Naive B cell (primary cell): ENCODE results near the gene RAD51B. TPM values are rescaled to one million over a fixed set of nuclear protein-coding genes. Genes with fewer than 3 reads are reported as not detected.

Source experiments
- ATAC-seq, 2 donors: fragments of 150-1000 bp; cut with Tn5 transposase; 2 replicates each; pipeline ENCODE4 v1.10.0; 2021; ENCODE audit warnings: low read depth in 2 of 2, mild to moderate bottlenecking in 2 of 2, moderate library complexity in 2 of 2
- DNase-seq: peaks from one replicate; pipeline ENCODE4 v3.0.0; 2022
- H3K27ac Mint-ChIP-seq, 6 donors: one replicate each; pipeline ENCODE4 v1.8.0; 2020 to 2022; ENCODE audit warnings: mild to moderate bottlenecking in 6 of 6, mixed read lengths in 6 of 6, moderate library complexity in 5 of 6, inconsistent platforms in 2 of 6
- H3K27me3 Mint-ChIP-seq, 3 donors: one replicate each; pipeline ENCODE4 v1.8.0; 2021 to 2022; ENCODE audit warnings: mixed read lengths in 3 of 3, mild to moderate bottlenecking in 1 of 3
- H3K36me3 Mint-ChIP-seq, 2 donors: one replicate each; pipeline ENCODE4 v1.8.0; 2020 to 2022; ENCODE audit warnings: mixed read lengths in 2 of 2, inconsistent platforms in 1 of 2, mild to moderate bottlenecking in 1 of 2
- H3K4me1 Mint-ChIP-seq, 3 donors: one replicate each; pipeline ENCODE4 v1.8.0; 2020 to 2022; ENCODE audit warnings: mixed read lengths in 3 of 3, inconsistent platforms in 1 of 3, mild to moderate bottlenecking in 1 of 3, moderate library complexity in 1 of 3
- H3K4me3 Mint-ChIP-seq, 8 donors: one replicate each; pipeline ENCODE4 v1.8.0; 2020 to 2022; ENCODE audit warnings: mild to moderate bottlenecking in 8 of 8, mixed read lengths in 8 of 8, moderate library complexity in 8 of 8, inconsistent platforms in 2 of 8
- H3K9me3 Mint-ChIP-seq, 7 donors: one replicate each; pipeline ENCODE4 v1.8.0; 2020 to 2022; ENCODE audit warnings: mixed read lengths in 7 of 7, mild to moderate bottlenecking in 5 of 7, inconsistent platforms in 2 of 7, moderate library complexity in 1 of 7
- polyA plus RNA-seq, 6 donors: library from polyadenylated mRNA; unstranded; fragments of 300-500 nt; fragmentation: Illumina TruSeq; gene quantifications; one replicate each; pipeline ENCODE4 v1.2.3, GENCODE V29; 2021; ENCODE audit warnings: low read depth in 6 of 6

RAD51B gene
- polyA plus RNA-seq, 6 donors from 2014 or later: 27.4 to 37.2 (median 31.8) TPM

DNA sequence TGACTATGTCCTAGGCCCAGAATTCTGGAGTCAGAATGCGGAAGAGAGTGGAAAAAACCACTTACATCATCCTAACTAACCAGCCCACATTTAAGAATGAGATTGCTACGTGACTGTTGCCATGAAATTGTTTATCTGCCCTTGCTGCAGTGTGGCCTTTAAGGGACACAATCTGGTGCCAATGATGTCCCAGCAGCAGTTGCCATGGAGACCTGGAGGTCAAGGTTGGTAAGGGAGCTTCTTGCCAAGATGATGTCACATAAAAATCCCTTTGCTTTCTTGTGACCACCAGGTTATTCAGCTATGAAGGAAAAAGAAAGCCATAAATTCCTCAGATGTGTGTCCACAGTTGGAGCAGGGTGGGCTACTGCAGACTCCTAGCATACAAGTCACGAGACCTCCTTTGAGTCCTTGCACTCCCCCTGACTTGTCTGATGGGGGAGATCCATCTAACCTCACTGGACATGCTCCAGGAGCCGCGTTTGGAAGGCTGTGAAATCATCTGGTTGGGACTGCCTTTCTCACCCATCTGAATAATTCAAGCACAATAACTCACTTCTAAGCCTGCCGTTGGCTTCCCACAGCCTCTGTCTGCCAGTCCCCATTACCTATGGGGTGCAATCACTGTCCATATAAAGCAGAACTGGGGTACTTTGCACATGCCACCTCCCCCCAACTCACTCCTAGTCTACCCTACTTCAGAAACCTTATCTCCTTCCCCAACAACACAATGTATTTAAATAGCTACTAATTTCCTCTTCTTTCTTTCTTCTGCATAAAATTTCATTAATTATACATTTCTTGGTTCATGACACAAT, 807.7 kb downstream of the RAD51B start:
- ATAC-seq (no peak), DNase-seq (no peak)
- H3K36me3 Mint-ChIP-seq: no peaks in the 10 kb centered on the region
- H3K4me1 Mint-ChIP-seq: peaks cover 30 to 49% (median 46%) of the 10 kb centered on the region in 3 donors
- peak overlapping the region in 7 of 8 donors; percentile 63 to 85 (median 78) for H3K4me3 Mint-ChIP-seq
- H3K27me3 Mint-ChIP-seq: no peaks in the 10 kb centered on the region
- H3K9me3 Mint-ChIP-seq: peaks cover 0 to 1% (median 0%) of the 10 kb centered on the region in 7 donors
- peak overlapping the region; percentile 8 to 93 (median 54) for H3K27ac Mint-ChIP-seq

DNA sequence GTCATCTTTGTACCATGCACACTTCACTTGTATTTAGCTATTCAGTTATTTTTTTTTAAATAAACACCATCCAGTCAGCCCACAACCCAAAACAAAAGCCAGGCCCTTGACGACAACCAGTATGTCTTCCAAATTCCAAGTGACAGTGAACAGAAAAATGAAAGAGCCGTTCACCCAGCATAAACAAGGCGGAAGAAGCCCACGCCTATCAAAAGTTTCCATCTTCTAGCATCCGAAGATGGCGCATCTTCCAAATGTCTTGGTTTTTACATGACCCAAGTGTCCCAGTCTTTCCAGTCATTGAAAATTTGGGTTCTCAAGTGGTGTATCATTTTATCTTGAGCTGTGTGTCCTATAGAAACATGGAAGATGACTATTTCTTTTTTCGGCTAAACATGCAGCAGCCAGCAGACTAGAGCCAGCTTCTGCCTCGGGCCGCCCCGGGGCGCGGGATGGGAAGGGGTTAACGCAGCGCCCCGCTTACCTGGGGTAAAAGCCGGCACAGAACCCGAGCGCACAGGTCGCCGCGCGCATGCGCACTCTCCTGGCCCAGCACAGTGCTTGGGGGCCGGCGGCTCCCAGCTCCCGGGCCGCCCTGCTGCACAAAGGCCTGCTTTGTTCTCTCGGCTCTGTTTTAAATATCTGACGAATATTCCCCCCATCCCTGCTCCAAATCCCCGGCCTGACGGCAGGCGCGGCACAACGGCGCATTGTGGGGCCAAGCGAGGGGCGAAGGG, 808.5 kb downstream of the RAD51B start:
- Mint-ChIP-seq H3K4me3 (peak overlapping the region; percentile 76 to 92 (median 83)), H3K27me3 (no peaks in the 10 kb centered on the region), H3K27ac (peak overlapping the region in 2 of 6 donors; percentile 79), H3K9me3 (peaks cover 0 to 1% (median 0%) of the 10 kb centered on the region in 7 donors), H3K36me3 (no peaks in the 10 kb centered on the region), H3K4me1 (peaks cover 29 to 46% (median 45%) of the 10 kb centered on the region in 3 donors)
- peak; percentile 42 for DNase-seq
- ATAC-seq: peak; percentile 68 to 78

DNA sequence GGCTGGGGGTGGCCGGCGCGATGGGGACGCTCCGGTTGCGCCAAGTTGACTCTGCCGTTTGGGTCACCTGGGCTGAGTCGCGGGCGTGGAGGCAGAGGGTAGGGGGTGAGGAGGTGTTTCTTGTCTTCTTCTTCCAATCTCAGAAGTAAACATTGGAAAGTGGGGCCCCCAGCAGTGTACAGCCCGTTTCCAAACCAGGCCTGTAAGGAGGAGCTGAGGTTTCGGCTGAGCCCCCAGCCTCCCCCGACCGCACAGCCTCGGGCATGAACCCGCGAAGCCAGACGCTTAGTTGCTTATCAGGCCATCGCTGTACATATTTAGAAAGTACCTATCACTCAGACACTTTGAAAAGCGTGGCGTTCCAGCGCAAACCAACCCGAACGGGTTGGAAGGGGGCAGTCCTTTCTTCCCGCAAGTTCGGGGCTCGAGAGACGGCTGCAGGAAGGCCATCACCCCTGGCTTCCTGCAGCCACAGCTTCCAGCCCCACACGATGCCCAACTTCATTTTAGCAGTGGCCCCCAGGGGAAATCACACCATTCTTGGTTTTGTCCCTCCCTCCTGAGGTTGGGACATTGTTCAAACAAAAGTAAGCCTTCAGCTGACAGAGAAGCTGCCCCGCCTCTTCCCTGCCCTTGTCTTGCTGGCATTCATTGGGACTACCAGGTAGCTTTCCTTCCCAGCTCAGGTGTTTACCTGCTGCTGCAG, 809.2 kb downstream of the RAD51B start:
- Mint-ChIP-seq H3K36me3 (no peaks in the 10 kb centered on the region), H3K27me3 (no peaks in the 10 kb centered on the region), H3K4me3 (peak overlapping the region; percentile 76 to 92 (median 83)), H3K9me3 (peaks cover 0 to 1% (median 0%) of the 10 kb centered on the region in 7 donors), H3K4me1 (peaks cover 29 to 50% (median 47%) of the 10 kb centered on the region in 3 donors), H3K27ac (peak overlapping the region; percentile 14 to 79 (median 62))
- peak; percentile 47 to 53 for ATAC-seq
- DNase-seq: no peak

DNA sequence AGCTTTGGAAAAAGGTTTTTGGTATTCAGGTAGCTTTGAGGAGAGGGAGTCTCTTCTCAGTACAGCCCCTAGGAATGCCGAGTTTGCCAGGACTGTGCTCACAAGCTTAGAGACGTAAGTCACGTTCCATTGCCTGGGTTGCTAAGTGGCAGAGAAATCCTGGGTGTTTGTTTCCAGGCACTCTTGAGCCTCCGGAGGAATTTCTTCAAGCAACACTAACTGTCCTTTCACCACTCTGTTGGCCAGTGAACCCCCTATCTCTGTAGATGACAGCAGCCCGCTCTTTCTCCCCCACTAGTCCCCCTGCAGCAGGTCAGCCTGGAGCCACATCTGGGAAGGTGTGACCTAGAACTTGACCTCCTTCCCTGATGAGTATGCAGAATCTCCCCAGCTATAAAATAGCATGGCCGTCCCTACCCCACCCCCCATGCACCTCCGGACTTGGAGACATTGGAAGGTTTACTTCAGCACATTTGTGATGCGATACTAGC, 810.5 kb downstream of the RAD51B start:
- DNase-seq (no peak), ATAC-seq (no peak)
- Mint-ChIP-seq H3K27ac (peak overlapping the region in 1 of 6 donors; percentile 46), H3K27me3 (no peaks in the 10 kb centered on the region), H3K9me3 (peaks cover 0 to 1% (median 0%) of the 10 kb centered on the region in 7 donors), H3K36me3 (no peaks in the 10 kb centered on the region), H3K4me1 (peaks cover 30 to 52% (median 48%) of the 10 kb centered on the region in 3 donors), H3K4me3 (peak overlapping the region in 2 of 8 donors; percentile 22 to 41)

DNA sequence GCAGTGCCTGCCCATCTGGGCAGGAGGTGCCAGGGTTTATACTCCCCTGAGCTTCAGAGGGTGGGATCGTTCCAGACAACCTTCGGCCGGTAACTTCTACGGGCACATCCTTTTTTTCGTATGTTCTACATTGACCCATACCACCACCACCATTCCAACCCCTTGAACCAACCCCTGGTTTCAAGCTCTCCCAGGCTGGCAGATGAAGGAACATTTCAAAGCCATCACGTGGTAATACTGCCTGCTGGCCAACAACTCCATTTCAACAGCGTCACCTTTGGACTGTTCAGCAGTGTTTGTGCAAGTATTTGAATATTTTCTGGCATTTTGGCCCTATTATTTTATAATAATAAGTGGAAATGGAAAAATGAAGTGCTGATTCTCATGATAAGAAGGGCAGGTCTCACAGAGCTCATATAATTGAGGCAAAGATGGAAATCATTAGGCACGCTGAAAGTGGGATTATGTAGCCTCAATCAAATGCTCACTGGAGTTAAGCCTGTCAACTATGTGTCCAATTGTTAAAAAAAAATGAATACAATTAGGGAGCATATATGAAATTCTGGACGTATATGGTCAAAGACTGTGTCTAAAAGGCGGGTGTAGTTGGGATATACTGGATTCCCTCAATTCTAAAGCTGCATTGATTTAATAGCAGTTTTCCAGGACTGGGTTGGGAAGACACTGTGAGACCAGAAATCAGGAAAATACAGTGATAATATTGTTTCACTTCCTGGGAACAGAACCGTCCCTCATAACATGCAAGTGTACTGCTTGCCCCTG, 811.2 kb downstream of the RAD51B start:
- H3K27ac Mint-ChIP-seq: peak overlapping the region in 1 of 6 donors; percentile 46
- H3K9me3 Mint-ChIP-seq: no peaks in the 10 kb centered on the region
- H3K36me3 Mint-ChIP-seq: no peaks in the 10 kb centered on the region
- no peak for DNase-seq
- H3K27me3 Mint-ChIP-seq: no peaks in the 10 kb centered on the region
- no peak for ATAC-seq
- H3K4me1 Mint-ChIP-seq: peaks cover 27 to 48% (median 45%) of the 10 kb centered on the region in 3 donors
- peak overlapping the region in 2 of 8 donors; percentile 33 to 63 for H3K4me3 Mint-ChIP-seq

DNA sequence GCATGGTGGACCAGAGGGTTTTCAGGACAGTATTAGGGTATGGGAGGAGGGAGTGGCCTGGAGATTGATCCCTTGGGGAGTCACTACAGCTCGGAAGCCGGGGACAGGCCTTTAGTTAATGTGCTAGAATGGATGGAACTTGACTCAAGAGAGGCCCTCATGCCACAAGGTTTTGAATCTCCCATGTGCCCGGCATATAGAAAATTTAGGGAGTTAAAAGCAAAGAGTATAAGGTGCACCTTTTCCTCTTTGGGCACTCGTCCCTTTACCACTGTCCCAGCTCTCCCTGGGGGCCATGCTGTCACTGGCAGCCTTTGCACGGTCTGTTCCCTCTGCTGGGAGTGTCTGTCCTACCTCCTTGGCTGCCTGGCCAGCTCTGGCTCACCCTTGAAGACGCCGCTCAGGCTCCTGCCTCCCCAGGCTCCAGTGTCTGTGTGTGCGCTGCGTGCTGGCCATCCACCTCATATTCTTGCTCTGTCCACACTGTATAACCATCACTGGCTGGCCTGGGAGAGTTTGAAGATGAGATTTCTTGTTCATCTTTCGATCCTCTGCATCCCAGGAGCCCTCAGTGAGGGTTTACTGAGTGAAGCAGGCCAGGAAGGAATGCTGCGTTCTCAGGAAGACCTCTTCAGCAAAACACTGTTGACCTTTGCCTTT, 811.9 kb downstream of the RAD51B start:
- no peak for DNase-seq
- Mint-ChIP-seq H3K36me3 (no peaks in the 10 kb centered on the region), H3K4me3 (peak overlapping the region in 2 of 8 donors; percentile 33 to 68), H3K27me3 (no peaks in the 10 kb centered on the region), H3K4me1 (peaks cover 26 to 47% (median 44%) of the 10 kb centered on the region in 3 donors), H3K9me3 (no peaks in the 10 kb centered on the region), H3K27ac (no peak overlapping the region)
- ATAC-seq: no peak

DNA sequence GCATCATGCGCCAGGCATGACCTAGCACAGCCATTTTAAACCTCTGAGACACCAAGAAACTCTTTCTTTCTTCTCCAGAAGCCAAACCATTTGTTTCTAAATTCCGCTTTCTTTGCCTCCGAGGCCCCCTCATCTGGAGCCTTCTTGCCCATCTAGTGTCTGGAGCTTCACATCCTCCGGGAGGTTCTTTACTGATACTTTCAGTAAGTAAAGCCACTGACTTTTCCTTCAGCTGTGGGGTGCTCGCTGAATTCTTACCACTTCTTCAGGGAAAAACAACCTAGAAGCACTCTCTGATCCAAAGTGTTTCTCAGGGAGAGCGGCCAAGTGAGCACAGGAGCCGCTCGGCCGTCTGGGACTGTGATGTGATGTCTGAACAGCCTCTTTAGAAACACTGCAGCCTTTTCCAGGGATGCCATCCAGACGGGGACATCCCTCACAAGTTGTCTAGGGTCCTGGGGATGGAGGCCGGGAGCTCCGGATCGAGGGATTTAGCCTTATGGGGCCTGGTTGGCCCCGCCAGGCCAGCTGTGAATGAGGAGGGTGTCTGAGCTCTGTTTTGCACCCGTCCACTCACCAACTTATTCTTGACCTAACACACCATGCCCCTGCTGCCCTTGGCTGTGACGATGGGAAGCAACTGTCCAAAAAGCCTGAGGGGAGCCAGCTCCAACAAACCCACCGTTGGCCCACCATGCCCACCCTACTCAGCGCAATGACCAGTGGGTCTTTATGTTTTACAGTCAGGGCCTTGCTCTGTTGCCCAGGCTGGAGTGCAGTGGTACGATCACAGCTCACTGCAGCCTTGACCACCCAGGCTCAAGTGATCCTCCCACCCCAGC, 812.7 kb downstream of the RAD51B start:
- ATAC-seq (no peak), DNase-seq (no peak)
- Mint-ChIP-seq H3K27me3 (no peaks in the 10 kb centered on the region), H3K9me3 (no peaks in the 10 kb centered on the region), H3K36me3 (no peaks in the 10 kb centered on the region), H3K27ac (peak overlapping the region in 1 of 6 donors; percentile 47), H3K4me1 (peaks cover 26 to 42% (median 37%) of the 10 kb centered on the region in 3 donors), H3K4me3 (peak overlapping the region in 3 of 8 donors; percentile 32 to 80 (median 71))

DNA sequence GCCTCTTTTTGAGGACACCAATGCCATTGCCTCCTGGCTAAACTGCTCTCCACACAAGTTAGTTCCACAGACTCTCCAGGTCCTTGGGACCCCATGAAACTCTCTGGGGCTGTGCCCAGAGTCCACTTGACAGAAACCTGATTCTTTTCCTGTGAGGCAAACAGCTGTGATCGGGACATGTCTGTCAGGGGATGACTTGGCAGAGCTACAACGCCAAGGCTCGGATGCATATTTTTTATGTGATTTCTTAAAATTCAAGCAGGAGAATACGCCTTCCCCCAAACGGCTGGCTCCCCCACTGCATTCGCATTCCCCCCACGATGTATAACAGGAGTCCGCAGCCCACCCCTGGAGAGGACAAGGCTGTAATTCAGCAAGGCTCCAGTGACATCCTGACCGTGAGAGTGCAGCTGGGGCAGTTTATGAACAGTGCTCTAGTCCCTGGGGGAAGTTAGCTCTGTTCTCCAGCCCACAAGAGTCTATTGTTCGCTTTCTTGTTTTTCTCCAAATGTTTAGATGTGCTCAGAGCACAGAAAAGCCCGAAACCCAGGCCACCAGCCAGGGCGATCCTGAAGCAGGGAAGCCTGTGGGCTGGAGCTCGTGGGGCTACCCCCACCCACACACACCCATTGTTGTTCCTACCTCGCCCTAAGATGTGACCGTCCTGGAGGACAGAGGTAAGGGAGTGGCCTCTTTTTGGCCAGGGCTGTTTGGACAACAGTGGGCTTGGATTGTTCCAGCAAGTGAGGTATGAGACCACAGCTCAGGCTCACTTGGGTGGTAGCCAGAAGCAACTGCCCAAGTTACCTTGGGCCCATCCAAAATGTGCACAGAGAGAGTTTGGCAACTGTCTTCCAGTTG, 813.8 kb downstream of the RAD51B start:
- no peaks in the 10 kb centered on the region for H3K9me3 Mint-ChIP-seq
- H3K4me3 Mint-ChIP-seq: peak overlapping the region; percentile 2 to 85 (median 70)
- peaks cover 17 to 35% (median 26%) of the 10 kb centered on the region in 3 donors for H3K4me1 Mint-ChIP-seq
- H3K36me3 Mint-ChIP-seq: no peaks in the 10 kb centered on the region
- ATAC-seq (peak; percentile 68 to 69), DNase-seq (peak; percentile 12)
- H3K27ac Mint-ChIP-seq: peak overlapping the region in 5 of 6 donors; percentile 62 to 93 (median 85)
- H3K27me3 Mint-ChIP-seq: no peaks in the 10 kb centered on the region

DNA sequence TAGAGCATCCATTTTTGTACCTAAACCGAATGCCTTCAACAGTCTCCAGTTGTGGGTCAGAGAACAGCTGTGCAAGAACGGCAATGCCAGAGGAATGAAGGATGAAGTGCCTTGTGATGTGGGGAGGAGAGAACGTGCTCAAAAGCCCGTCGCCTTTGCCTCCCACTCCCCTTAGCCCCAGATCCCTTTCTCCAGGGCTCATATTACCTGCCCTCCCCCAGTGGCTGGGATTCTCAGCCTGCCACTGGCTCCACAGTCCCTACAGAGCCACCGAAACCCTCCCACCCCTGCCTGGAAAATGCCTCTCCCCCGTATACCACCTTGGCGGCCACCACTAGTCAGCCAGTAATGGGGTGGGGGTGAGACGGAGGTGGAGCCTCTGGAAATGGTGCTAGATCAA, 814.8 kb downstream of the RAD51B start:
- DNase-seq (no peak), ATAC-seq (no peak)
- no peaks in the 10 kb centered on the region for H3K27me3 Mint-ChIP-seq
- H3K4me1 Mint-ChIP-seq: peaks cover 13 to 26% (median 17%) of the 10 kb centered on the region in 3 donors
- H3K9me3 Mint-ChIP-seq: no peaks in the 10 kb centered on the region
- H3K27ac Mint-ChIP-seq: peak overlapping the region in 3 of 6 donors; percentile 38 to 84 (median 74)
- H3K36me3 Mint-ChIP-seq: no peaks in the 10 kb centered on the region
- H3K4me3 Mint-ChIP-seq: peak overlapping the region in 3 of 8 donors; percentile 10 to 64 (median 29)

DNA sequence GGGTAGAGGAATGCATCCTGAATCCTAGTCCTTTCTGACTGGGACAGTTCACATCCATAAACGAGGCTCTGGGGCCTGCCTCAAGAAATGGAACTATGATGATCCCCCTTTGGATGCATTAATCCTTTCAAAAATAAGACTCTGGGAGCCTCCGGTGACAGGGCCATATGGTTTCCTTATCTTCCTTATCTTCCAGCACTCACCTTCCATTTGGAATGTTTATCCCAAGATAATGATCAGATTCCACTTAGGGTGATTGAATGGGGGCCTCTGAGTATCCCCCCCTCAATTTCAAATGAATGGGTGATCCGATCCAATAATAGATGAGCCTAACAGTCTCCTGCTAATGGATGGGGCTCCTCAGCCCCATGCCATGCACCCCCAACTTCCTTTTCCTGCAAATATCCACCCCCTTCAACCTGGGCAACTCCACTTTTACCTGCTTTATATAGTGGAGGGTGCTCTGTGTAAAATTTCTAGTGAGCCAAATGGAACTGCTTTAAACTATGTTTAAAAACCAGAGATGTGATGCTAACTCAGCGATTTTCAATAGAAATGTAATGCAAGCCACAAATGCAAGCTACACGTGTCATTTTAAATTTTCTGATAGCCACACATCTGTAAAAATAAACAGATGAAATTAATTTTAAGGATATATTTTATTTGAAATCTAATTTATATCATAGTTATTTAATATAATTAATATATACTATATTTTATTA, 815.5 kb downstream of the RAD51B start:
- ATAC-seq: no peak
- Mint-ChIP-seq H3K27ac (peak overlapping the region in 3 of 6 donors; percentile 8 to 74 (median 20)), H3K4me1 (peaks cover 13 to 21% (median 17%) of the 10 kb centered on the region in 3 donors), H3K4me3 (no peak overlapping the region), H3K9me3 (no peaks in the 10 kb centered on the region), H3K27me3 (no peaks in the 10 kb centered on the region), H3K36me3 (no peaks in the 10 kb centered on the region)
- DNase-seq: no peak
